Muscle of leg (tissue), 16 donors: ENCODE data around the gene TEX54. TPM values are rescaled to one million over a fixed set of nuclear protein-coding genes. Genes with fewer than 3 reads are reported as not detected.
A peak's percentile ranks its signal among the peaks of the same experiment; 100 is the strongest.

ENCODE experiments used
- DNase-seq: peaks from one replicate; pipeline ENCODE4 v3.0.0; 2013
- H3K27ac ChIP-seq: one replicate; pipeline ENCODE4 v1.5.1; 2013; ENCODE audit warnings: mild to moderate bottlenecking, low read length, control low read depth
- H3K27me3 ChIP-seq: one replicate; pipeline ENCODE4 v1.6.1; 2013; ENCODE audit warnings: low read length; ENCODE audit not compliant: control insufficient read depth, insufficient read depth
- H3K36me3 ChIP-seq: one replicate; pipeline ENCODE4 v1.6.1; 2013; ENCODE audit warnings: low read length; ENCODE audit not compliant: control insufficient read depth, insufficient read depth
- H3K4me1 ChIP-seq: one replicate; pipeline ENCODE4 v1.6.1; 2013; ENCODE audit warnings: low read length; ENCODE audit not compliant: control insufficient read depth, insufficient read depth
- H3K4me3 ChIP-seq: one replicate; pipeline ENCODE4 v1.5.1; 2013; ENCODE audit warnings: low read length, control low read depth
- H3K9me3 ChIP-seq: replicated peaks from 2 replicates; pipeline ENCODE4 v1.6.1; 2013; ENCODE audit warnings: low read depth, low read length; ENCODE audit not compliant: control insufficient read depth
- WGBS: methylation state at CpG from one replicate; pipeline ENCODE4 v1.1.5; 2013; ENCODE audit warnings: missing lambda C conversion rate; ENCODE audit not compliant: insufficient coverage; 5-methylcytosine and 5-hydroxymethylcytosine counted together
- long read RNA-seq, 11 donors: transcript quantifications; one replicate each; lab custom pipeline, GENCODE V29; 2026
- polyA plus RNA-seq, 8 donors: library from polyadenylated mRNA; unstranded; fragments of 120-200 nt; gene quantifications; one replicate each; pipeline versions ENCODE4 v1.2.1 to v1.2.3, GENCODE V29; 2013; ENCODE audit warnings: inconsistent platforms in 1 of 8, low replicate concordance in 1 of 8; ENCODE audit not compliant: insufficient read length in 8 of 8, insufficient read depth in 1 of 8
- total RNA-seq: library from RNA; stranded (reverse); fragments of 120-200 nt; gene quantifications from one replicate; pipeline ENCODE4 v1.2.4, GENCODE V29; 2013

TEX54 gene
- not detected for total RNA-seq
- polyA plus RNA-seq = not detected
- long read RNA-seq, donor 1 = 0 reads
- long read RNA-seq, donor 2 = 0 reads
- long read RNA-seq, donor 3 = 0 reads
- long read RNA-seq, donor 4 = 0 reads
- long read RNA-seq, donor 5 = 0 reads
- long read RNA-seq, donor 6 = 0 reads
- long read RNA-seq, donor 7, partial matches to known transcripts = 0 of 1 reads
- long read RNA-seq, donor 7, other reads (novel, unspliced or antisense) = 0 of 1 reads
- long read RNA-seq, donor 8, partial matches to known transcripts = 0 of 1 reads
- long read RNA-seq, donor 8, other reads (novel, unspliced or antisense) = 0 of 1 reads
- long read RNA-seq, donor 9 = 0 reads
- long read RNA-seq, donor 10, partial matches to known transcripts = 0 of 1 reads
- long read RNA-seq, donor 10, other reads (novel, unspliced or antisense) = 0 of 1 reads
- long read RNA-seq, donor 11 = 0 reads

DNA sequence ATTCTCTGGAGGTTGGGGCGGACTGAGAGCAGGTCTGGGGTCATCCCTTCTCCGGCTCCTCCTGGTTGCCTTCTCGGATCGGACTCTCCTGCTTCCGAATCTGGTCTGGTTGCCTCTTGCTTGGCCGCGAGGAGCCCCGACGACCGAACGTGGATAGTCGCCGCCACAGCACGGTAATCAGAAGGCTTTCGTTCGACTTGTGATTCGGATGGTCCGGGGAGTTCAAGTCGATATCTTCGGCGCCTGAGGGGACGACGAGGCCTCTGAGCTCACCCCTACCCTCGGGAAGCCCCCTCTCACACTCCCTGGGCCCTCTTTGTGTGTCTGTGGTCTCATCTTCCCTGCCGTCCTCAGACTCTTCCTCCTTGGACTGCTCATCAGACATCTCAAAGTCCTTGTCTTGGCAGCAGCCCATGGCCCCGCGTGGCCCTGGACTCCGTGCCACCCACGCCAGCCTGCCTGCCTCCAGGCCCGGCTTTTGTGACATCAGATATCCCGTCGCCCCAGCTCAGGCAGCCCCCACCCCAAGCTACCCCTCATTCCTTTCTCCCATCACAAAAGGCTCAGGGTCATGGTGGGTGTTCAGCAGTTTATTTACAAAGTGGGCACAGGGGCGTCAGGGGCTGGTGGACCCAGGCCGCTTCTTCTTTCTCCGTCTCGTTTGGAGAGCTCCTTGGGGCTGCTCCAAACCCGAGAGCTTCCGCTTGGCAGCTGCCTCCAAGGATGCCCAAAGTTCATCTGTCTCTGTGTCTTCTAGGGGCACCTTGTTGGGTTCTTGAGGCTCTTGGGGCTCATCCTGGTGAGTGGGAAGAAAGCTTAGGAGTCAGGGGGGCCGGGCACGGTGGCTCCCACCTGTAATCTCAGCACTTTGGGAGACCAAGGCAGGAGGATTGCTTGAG lies at the start of gene TEX54:
Gene TEX54 (minus strand): TSS at position 506 of the 899 bp plus-strand sequence.
- WGBS = 8% methylated on average over 34 of the region's 40 CpGs
- peak; percentile 56 for DNase-seq

GRCh38 chr11:62882431-62882749 lies 49.7 kb upstream of the TEX54 start:
- H3K36me3 ChIP-seq = peaks cover 51% of the 10 kb centered on the region
- no peaks in the 10 kb centered on the region for H3K27me3 ChIP-seq
- DNase-seq = no peak
- 50% methylated on average over 5 of the region's 6 CpGs for WGBS
- H3K9me3 ChIP-seq = no peaks in the 10 kb centered on the region
- peak overlapping the region; percentile 99 for H3K4me3 ChIP-seq
- peaks cover 40% of the 10 kb centered on the region for H3K4me1 ChIP-seq
- peak overlapping the region; percentile 100 for H3K27ac ChIP-seq

More for the DNA sequence above, at the start of gene TEX54:
- H3K9me3 ChIP-seq = no peaks in the 10 kb centered on the region
- peaks cover 27% of the 10 kb centered on the region for H3K4me1 ChIP-seq
- peak within 1 kb of the TSS; percentile 97 for H3K4me3 ChIP-seq
- H3K36me3 ChIP-seq = peaks cover 45% of the 10 kb centered on the region
- no peaks in the 10 kb centered on the region for H3K27me3 ChIP-seq
- peak within 1 kb of the TSS; percentile 100 for H3K27ac ChIP-seq

DNA sequence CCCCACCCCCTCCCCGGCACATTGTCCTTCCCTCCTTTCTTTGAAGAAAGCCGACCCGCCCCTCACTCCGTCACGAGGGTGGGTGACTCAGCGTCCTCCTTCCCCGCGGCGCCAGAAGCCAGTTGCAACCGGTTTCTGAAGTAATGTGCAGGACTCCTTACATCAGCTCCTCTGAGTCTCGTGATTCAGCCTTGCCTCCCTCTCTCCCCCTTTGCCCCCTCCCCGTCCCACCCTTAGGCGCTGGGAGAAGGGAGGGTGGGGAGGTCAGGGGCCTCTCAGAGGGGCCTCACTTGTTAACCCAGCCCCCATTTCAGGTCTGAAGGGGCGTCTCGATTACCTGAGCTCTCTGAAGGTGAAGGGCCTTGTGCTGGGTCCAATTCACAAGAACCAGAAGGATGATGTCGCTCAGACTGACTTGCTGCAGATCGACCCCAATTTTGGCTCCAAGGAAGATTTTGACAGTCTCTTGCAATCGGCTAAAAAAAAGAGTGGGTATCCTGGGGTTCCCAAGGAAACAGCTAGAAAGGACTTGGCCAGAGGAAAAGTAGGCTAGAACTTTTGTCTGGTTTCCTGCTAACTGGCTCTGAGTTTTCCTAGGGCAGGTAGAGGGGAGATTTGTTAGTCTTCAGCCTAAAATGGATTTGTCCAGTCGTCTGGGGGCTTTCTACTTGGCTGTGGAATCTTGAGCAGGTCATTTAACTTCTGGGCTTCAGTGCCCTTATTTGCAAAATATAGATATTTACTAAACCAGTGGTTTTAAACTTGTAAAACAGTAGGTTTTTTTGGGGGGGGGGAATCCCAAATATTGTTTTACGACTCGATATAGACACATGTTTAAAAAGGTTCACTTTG lies 49.2 kb upstream of the TEX54 start:
- H3K4me3 ChIP-seq = peak overlapping the region; percentile 99
- 2% methylated on average over 5 of the region's 21 CpGs for WGBS
- peaks cover 40% of the 10 kb centered on the region for H3K4me1 ChIP-seq
- H3K27me3 ChIP-seq = no peaks in the 10 kb centered on the region
- DNase-seq = peak; percentile 99
- H3K36me3 ChIP-seq = peaks cover 45% of the 10 kb centered on the region
- H3K27ac ChIP-seq = peak overlapping the region; percentile 100
- H3K9me3 ChIP-seq = no peaks in the 10 kb centered on the region

GRCh38 chr11:62880803-62881578 lies 48.4 kb upstream of the TEX54 start, which contains the start of gene SLC3A2:
Gene SLC3A2 (plus strand): TSS chr11:62880896. CDS start chr11:62881024, 128 bp downstream.
- Histone ChIP-seq H3K27ac (peak within 1 kb of the TSS; percentile 100), H3K4me1 (peaks cover 40% of the 10 kb centered on the region), H3K27me3 (no peaks in the 10 kb centered on the region), H3K4me3 (peak within 1 kb of the TSS; percentile 99), H3K36me3 (peaks cover 37% of the 10 kb centered on the region), H3K9me3 (no peaks in the 10 kb centered on the region)
- DNase-seq = peak; percentile 95
- under 1% methylated on average over 69 of the region's 69 CpGs for WGBS

- H3K4me1 ChIP-seq = peaks cover 40% of the 10 kb centered on the region
- WGBS = 0% methylated on average over 16 of the region's 16 CpGs
- peak; percentile 80 for DNase-seq
Measured at GRCh38 chr11:62880231-62880802, 47.7 kb upstream of the TEX54 start.

DNA sequence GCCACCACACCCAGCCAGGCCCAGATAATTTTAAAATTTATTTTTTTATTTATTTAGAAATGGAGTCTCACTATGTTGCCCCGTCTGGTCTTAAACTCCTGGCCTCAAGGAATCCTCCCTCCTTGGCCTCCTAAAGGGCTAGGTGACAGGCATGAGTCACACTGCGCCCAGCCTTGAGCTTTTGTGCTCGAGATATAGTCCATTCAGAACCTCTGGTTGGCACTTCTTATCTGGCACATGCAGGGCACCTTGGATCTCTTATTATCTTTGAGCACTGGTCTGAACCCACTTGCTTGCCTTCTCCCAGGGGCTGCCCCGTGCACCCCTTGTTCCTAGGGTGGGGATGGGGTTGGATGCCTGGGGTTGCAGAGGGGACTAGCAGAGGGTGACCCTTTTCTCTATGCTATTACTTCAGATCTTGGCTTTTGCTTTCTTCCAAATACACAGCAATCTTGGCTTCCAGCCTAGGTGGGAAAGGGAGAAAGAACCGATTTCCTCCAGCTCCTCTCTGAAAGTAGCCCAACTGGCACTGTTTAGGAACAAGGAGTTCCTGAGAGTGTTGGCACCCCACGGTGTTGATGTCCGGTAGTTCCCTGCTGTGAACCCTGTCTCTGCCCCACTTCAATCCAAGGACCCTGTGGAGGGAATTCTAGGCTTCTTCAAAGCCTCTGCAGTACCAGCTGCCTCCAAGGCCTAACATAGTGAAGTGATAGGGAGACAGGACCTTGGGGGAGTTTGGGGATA lies 46.8 kb upstream of the TEX54 start:
- DNase-seq = peak; percentile 69
- Histone ChIP-seq H3K9me3 (no peaks in the 10 kb centered on the region), H3K4me3 (no peak overlapping the region), H3K27ac (peak overlapping the region; percentile 100), H3K36me3 (peaks cover 21% of the 10 kb centered on the region), H3K4me1 (peaks cover 40% of the 10 kb centered on the region), H3K27me3 (no peaks in the 10 kb centered on the region)
- 65% methylated on average over 5 of the region's 7 CpGs for WGBS

More at GRCh38 chr11:62880231-62880802, 47.7 kb upstream of the TEX54 start:
- Histone ChIP-seq H3K36me3 (peaks cover 30% of the 10 kb centered on the region), H3K9me3 (no peaks in the 10 kb centered on the region), H3K27ac (peak overlapping the region; percentile 100), H3K4me3 (peak overlapping the region; percentile 99), H3K27me3 (no peaks in the 10 kb centered on the region)

- Histone ChIP-seq H3K9me3 (no peaks in the 10 kb centered on the region), H3K27ac (no peak overlapping the region), H3K27me3 (no peaks in the 10 kb centered on the region), H3K4me3 (no peak overlapping the region), H3K4me1 (peaks cover 17% of the 10 kb centered on the region), H3K36me3 (no peaks in the 10 kb centered on the region)
- DNase-seq = no peak
- 92% methylated on average over 4 of the region's 6 CpGs for WGBS
Measured at GRCh38 chr11:62876712-62877111, 44.1 kb upstream of the TEX54 start.

DNA sequence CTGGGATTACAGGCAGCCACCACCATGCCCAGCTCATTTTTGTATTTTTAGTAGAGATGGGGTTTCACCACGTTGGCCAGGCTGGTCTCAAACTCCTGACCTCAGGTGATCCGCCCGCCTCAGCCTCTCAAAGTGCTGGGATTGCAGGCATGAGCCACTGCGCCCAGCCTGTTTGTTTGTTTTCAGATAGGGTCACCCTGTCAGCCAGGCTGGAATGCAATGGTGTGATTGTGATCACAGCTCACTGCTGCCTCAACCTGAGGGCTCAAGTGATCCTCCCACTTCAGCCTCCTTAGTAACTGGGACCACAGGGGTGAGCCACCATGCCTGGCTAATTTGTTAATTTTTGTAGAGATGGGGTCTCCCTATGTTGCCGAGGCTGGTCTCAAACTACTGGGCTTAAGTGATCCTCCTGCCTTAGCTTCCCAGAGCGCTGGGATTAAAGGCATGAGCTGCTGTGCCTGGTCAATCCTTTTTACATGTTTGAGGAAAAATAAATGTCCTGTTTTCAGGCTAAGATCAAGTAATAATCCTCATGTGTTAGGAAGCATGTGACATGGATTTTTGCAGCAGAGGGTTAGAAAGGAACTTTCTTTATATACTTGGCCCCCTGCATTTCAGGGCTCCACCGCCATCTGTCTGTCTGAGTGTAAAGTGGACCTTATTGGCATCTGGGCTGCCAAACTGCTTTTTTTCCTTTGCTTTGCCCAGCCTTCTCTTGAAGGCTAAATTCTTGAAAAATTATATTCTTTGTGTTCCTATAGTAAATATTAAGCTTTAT lies 43.2 kb upstream of the TEX54 start:
- no peak for DNase-seq
- no peak overlapping the region for H3K27ac ChIP-seq
- H3K36me3 ChIP-seq = no peaks in the 10 kb centered on the region
- no peak overlapping the region for H3K4me3 ChIP-seq
- peaks cover 16% of the 10 kb centered on the region for H3K4me1 ChIP-seq
- no peaks in the 10 kb centered on the region for H3K9me3 ChIP-seq
- no peaks in the 10 kb centered on the region for H3K27me3 ChIP-seq
- 76% methylated on average over 5 of the region's 7 CpGs for WGBS
